Measurements from ENCODE around the gene GRB14. TPM values are rescaled to one million over a fixed set of nuclear protein-coding genes. Genes with fewer than 3 reads are reported as not detected.
"Not testable (repeated sequence)": the region's sequence is repeated elsewhere in the genome, so short reads cannot be mapped to it uniquely, and the experiment has no call there.

GRB14 gene
- total RNA-seq, 3 donors from 2014 or later (not counting 1 experiment from before 2014, with no cell fraction given): not detected

- Mint-ChIP-seq H3K36me3 (no peaks in the 10 kb centered on the region), H3K27me3 (ENCODE audit: low read depth in 2 of 2) (no peaks in the 10 kb centered on the region), H3K9me3 (no peaks in the 10 kb centered on the region), H3K27ac (no peak overlapping the region), H3K4me1 (no peaks in the 10 kb centered on the region), H3K4me3 (no peak overlapping the region)
- Histone ChIP-seq H3K27me3 (ENCODE audit: control insufficient read depth, insufficient read depth, low read length) (no peaks in the 10 kb centered on the region), H3K4me3 (ENCODE audit: low read length) (no peak overlapping the region), H3K27ac (ENCODE audit: low read length) (no peak overlapping the region), H3K9me3 (ENCODE audit: control insufficient read depth, insufficient read depth, low read length) (no peaks in the 10 kb centered on the region), H3K36me3 (ENCODE audit: control insufficient read depth, insufficient read depth, low read length) (no peaks in the 10 kb centered on the region), H3K4me1 (ENCODE audit: control insufficient read depth, insufficient read depth, low read length) (no peaks in the 10 kb centered on the region)
- intact Hi-C loops (cut with micrococcal nuclease): no loop called here
- ATAC-seq: no peak
- no peak for DNase-seq
- TF ChIP-seq, protein P1, sequence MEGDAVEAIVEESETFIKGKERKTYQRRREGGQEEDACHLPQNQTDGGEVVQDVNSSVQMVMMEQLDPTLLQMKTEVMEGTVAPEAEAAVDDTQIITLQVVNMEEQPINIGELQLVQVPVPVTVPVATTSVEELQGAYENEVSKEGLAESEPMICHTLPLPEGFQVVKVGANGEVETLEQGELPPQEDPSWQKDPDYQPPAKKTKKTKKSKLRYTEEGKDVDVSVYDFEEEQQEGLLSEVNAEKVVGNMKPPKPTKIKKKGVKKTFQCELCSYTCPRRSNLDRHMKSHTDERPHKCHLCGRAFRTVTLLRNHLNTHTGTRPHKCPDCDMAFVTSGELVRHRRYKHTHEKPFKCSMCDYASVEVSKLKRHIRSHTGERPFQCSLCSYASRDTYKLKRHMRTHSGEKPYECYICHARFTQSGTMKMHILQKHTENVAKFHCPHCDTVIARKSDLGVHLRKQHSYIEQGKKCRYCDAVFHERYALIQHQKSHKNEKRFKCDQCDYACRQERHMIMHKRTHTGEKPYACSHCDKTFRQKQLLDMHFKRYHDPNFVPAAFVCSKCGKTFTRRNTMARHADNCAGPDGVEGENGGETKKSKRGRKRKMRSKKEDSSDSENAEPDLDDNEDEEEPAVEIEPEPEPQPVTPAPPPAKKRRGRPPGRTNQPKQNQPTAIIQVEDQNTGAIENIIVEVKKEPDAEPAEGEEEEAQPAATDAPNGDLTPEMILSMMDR (IDR thresholded peaks at IDR 0.05): no peak
These were observed 146.4 kb downstream of the GRB14 start for GRCh38 chr2:164474873-164475272.

DNA sequence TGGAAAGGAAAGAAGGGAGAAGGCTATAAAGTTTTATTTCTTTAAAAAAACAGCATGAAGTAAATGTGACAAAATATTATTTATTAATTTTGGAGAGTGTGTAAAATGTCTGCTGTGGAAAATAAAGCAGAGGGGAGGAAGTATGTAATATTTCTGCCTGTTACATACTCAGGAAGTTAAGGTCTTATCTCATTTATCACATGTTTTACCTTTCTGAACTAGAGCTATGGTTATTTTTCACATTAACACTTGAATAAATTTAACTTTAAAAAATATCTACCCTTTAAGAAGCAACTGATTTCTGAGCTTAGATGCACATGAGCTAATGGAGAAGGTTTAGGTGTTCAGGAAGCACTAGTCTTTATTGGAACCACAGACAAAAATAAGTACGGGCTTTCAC is 148.3 kb downstream of the GRB14 start:
- Mint-ChIP-seq H3K4me3 (no peak overlapping the region), H3K27me3 (ENCODE audit: low read depth in 2 of 2) (no peaks in the 10 kb centered on the region), H3K9me3 (no peaks in the 10 kb centered on the region), H3K4me1 (no peaks in the 10 kb centered on the region), H3K36me3 (no peaks in the 10 kb centered on the region), H3K27ac (no peak overlapping the region)
- H3K27me3 ChIP-seq (ENCODE audit: control insufficient read depth, insufficient read depth, low read length): no peaks in the 10 kb centered on the region
- no peak overlapping the region for H3K27ac ChIP-seq (ENCODE audit: low read length)
- no peak overlapping the region for H3K4me3 ChIP-seq (ENCODE audit: low read length)
- no peaks in the 10 kb centered on the region for H3K36me3 ChIP-seq (ENCODE audit: control insufficient read depth, insufficient read depth, low read length)
- no peak for ATAC-seq
- intact Hi-C loops (cut with micrococcal nuclease): no loop called here
- DNase-seq: no peak
- H3K4me1 ChIP-seq (ENCODE audit: control insufficient read depth, insufficient read depth, low read length): no peaks in the 10 kb centered on the region
- TF ChIP-seq, protein P1 (IDR thresholded peaks at IDR 0.05): no peak
- H3K9me3 ChIP-seq (ENCODE audit: control insufficient read depth, insufficient read depth, low read length): no peaks in the 10 kb centered on the region
- WGBS (ENCODE audit: insufficient coverage): 0% methylated on average over 1 of the region's 1 CpG

- DNase-seq; H3K4me3 ChIP-seq (ENCODE audit: low read length); H3K4me3 Mint-ChIP-seq; H3K36me3 ChIP-seq (ENCODE audit: control insufficient read depth, insufficient read depth, low read length); intact Hi-C loops (cut with micrococcal nuclease); H3K27ac ChIP-seq (ENCODE audit: low read length); H3K36me3 Mint-ChIP-seq; H3K4me1 ChIP-seq (ENCODE audit: control insufficient read depth, insufficient read depth, low read length); ATAC-seq; H3K9me3 ChIP-seq (ENCODE audit: control insufficient read depth, insufficient read depth, low read length); H3K27me3 Mint-ChIP-seq (ENCODE audit: low read depth in 2 of 2); H3K4me1 Mint-ChIP-seq; H3K27me3 ChIP-seq (ENCODE audit: control insufficient read depth, insufficient read depth, low read length); H3K27ac Mint-ChIP-seq: not testable (repeated sequence)
- peaks cover 8 to 10% of the 10 kb centered on the region in 2 donors for H3K9me3 Mint-ChIP-seq
- no CpG with 5 or more reads among the region's 2 CpGs for WGBS (ENCODE audit: insufficient coverage)
These were observed 156.2 kb downstream of the GRB14 start for GRCh38 chr2:164465047-164465446.

- intact Hi-C loops (cut with micrococcal nuclease): no loop called here
- H3K4me1 ChIP-seq (ENCODE audit: control insufficient read depth, insufficient read depth, low read length): no peaks in the 10 kb centered on the region
- Mint-ChIP-seq H3K36me3 (no peaks in the 10 kb centered on the region), H3K27me3 (ENCODE audit: low read depth in 2 of 2) (no peaks in the 10 kb centered on the region), H3K4me1 (no peaks in the 10 kb centered on the region), H3K27ac (no peak overlapping the region), H3K4me3 (no peak overlapping the region), H3K9me3 (peaks cover 8 to 10% of the 10 kb centered on the region in 2 donors)
- no peak for ATAC-seq
- no peaks in the 10 kb centered on the region for H3K36me3 ChIP-seq (ENCODE audit: control insufficient read depth, insufficient read depth, low read length)
- 87% methylated on average over 4 of the region's 5 CpGs for WGBS (ENCODE audit: insufficient coverage)
- DNase-seq: no peak
- H3K4me3 ChIP-seq (ENCODE audit: low read length): no peak overlapping the region
- no peaks in the 10 kb centered on the region for H3K27me3 ChIP-seq (ENCODE audit: control insufficient read depth, insufficient read depth, low read length)
- TF ChIP-seq, protein P1 (IDR thresholded peaks at IDR 0.05): no peak
- H3K27ac ChIP-seq (ENCODE audit: low read length): no peak overlapping the region
- no peaks in the 10 kb centered on the region for H3K9me3 ChIP-seq (ENCODE audit: control insufficient read depth, insufficient read depth, low read length)
These were observed 156.9 kb downstream of the GRB14 start for GRCh38 chr2:164464376-164464775.
